GM19099 (cell line): ENCODE data around the gene CADM1.

Experiments
- POLR2A ChIP-seq: IDR thresholded peaks from 3 replicates; pipeline ENCODE4 v1.6.1; 2011; ENCODE audit warnings: low read depth; ENCODE audit not compliant: insufficient read length; ENCODE audit errors: extremely low read depth

The CADM1 gene

DNA sequence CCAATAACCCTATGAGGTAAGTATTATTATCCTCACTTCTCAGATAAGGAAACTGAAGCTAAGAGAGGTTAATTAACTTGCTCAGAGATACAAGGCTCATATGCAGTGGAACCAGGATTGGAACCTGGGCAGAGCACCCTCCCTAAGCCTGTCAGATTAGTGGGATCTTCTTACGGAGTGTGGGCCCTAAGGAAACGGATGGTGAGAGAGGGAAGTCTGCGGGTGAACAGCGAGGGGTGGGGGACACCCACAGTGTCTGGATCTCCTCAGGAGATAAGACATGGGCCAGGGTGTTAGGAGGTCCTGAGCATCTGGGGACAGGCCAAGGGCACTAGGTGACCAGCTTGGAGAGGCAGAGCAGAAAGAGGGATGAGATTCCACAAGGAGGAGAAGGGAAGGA lies 376.0 kb downstream of the CADM1 start:
- no peak for TF ChIP-seq POLR2A

DNA sequence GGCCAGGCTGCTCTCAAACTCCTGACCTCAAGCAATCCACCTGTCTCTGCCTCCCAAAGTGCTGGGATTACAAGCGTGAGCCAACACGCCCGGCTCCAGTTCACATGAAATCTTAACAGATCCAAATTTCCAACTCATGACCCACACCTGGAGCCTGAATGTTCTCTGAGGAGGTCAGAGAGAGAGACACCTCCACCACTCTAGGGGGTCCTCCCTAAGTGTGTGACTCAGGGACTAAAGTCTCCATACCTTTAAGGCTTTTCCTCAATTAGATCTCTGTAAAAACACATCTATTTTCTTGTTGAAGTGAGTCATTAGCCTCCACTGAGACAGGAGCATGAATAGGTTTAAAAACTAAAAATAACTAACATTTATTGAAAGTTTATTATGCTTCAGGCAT lies 376.4 kb downstream of the CADM1 start:
- TF ChIP-seq POLR2A = no peak

DNA sequence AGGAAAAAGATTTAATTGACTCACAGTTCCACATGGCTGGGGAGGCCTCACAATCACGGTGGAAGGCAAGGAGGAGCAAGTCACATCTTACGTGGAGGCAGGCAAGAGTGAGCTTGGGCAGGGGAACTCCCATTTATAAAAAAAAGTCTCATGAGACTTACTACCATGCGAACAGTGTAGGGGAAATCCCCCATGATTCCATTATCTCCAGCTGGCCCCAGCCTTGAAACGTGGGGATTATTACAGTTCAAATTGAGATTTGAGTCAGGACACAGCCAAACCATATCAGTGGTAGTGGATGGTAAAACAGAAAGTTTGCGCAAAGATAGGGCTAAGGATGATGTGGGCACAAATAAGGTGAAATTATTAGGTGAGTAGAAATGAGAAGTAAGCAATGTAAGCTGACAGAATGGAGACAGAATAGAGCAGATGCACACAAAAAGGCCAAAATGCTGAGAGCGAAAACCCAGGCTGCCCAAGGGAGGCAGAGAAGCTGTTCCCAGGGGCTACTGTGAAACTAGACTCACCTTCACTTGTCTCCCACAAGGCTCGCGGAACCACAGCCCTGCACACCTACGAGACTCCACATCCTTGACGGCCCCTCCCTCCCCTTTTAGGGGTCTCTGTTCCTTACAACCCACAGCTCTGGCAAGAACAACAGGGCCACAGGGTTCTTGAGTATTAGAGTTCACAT lies 377.6 kb downstream of the CADM1 start:
- TF ChIP-seq POLR2A = no peak

DNA sequence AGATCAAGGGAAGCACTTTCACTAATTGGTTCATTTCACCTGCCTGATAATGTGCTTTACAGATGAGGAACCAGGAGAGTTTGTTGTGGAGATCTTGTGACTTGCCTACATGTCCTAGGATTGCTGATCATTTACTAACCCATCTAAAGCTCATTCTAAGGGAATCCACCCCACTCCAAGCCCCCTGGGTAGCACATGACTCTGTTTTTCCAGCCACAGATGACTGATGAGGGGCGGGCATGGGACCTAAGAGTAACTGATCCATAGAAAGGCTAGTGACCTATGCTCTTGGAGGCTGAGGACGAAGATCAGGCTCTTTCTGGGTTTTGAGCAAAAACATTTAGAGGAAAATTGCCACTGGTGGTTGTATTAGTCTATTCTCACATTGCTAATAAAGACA lies 378.1 kb downstream of the CADM1 start:
- TF ChIP-seq POLR2A = no peak

DNA sequence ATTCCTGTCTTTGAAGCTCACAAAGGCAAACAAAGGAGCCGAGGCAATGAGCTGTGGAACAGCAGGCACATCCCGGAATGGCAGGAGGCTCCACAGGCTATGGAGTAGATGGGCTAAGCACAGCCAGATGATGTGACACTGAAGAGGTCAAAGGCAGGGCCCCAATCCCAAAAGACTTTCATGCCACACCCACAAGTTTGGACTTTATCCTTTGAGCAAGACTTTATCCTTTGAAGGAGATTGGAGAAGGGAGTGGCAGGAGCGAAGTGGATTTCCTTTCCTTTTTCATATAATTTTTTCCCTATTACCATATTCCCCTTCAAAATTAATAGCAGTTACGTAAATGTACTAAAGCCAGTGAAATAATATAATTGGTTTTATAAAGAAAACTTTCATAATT lies 379.4 kb downstream of the CADM1 start:
- no peak for TF ChIP-seq POLR2A

DNA sequence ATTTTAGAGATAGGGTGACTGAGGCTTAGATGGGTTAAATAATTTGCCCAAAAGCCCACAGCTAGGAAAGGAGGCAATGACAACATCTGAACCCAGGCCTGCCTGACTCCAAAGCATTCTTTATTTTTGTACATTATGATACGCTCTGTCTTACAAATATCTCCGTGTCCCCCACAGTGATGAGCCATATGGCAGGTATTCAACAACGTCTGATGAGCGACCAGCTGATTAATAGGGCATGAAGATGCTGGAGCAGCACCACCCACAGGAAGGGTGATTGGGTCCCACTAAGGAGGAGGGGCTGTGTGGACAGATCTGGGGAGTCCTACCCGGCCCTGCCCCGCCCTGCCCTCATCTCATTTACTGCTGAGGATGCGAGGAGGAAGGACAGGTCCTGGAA lies 380.6 kb downstream of the CADM1 start:
- TF ChIP-seq POLR2A = no peak

DNA sequence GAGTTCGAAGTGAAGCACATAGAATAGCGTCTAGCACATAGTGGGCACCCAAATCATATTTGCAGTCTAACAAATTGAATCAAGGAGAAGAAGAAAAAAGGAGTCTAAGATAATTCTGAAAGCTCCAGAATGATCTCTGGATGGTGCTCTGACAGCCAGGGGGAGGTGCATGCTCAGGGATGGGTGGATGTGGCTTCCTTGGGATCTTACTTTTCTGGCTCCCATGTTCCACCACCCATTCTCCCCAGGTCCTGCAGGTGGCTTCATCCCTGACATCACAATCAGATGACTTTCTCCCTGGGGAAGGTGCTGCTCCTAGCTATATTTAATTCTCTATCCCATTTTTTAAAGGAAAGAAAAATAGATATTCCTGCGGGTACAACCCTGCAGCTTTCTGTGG lies 381.9 kb downstream of the CADM1 start:
- TF ChIP-seq POLR2A = no peak
